ENCODE data around the gene FMN1. TPM values are rescaled to one million over a fixed set of nuclear protein-coding genes. Genes with fewer than 3 reads are reported as not detected.

FMN1 gene
- polyA plus RNA-seq, 2 of the 4 experiments (the other 2 are of a cell fraction): 0.53 to 2.2 TPM

GRCh38 chr15:32824777-32825176 is 369.7 kb downstream of the FMN1 start:
- FAIRE-seq: peak; percentile 99
- Histone ChIP-seq H3K4me3 (no peak overlapping the region; the same call in 2 of the 3 replicates), H3K4me1 (peaks cover 70% of the 10 kb centered on the region), H3K27ac (peak overlapping the region; percentile 79 to 86), H3K4me2 (peak overlapping the region; percentile 69), H3K9me3 (no peaks in the 10 kb centered on the region)
- peak; percentile 81 to 86 for ATAC-seq
- CTCF ChIA-PET: interaction anchor here (0.7 to 9.4 kb wide), 21 partner anchors 13 to 174 kb away, joined by 3 to 141 read pairs (median 4); no protein-coding TSS in a partner anchor
- peak; percentile 80 to 89 for DNase-seq (ENCODE audit: low read depth in 1 of 2, low spot score in 1 of 2)
- POLR2A ChIA-PET: interaction anchor here (1.0 kb wide), 1 partner anchor 137 kb away, joined by 3 read pairs; no protein-coding TSS in a partner anchor
- WGBS (ENCODE audit: missing lambda C conversion rate): 2% methylated on average over 5 of the region's 5 CpGs
- TF ChIP-seq KDM1A (IDR thresholded peaks at IDR 0.05; ENCODE audit: low read depth): no peak
- TF ChIP-seq, protein P1, sequence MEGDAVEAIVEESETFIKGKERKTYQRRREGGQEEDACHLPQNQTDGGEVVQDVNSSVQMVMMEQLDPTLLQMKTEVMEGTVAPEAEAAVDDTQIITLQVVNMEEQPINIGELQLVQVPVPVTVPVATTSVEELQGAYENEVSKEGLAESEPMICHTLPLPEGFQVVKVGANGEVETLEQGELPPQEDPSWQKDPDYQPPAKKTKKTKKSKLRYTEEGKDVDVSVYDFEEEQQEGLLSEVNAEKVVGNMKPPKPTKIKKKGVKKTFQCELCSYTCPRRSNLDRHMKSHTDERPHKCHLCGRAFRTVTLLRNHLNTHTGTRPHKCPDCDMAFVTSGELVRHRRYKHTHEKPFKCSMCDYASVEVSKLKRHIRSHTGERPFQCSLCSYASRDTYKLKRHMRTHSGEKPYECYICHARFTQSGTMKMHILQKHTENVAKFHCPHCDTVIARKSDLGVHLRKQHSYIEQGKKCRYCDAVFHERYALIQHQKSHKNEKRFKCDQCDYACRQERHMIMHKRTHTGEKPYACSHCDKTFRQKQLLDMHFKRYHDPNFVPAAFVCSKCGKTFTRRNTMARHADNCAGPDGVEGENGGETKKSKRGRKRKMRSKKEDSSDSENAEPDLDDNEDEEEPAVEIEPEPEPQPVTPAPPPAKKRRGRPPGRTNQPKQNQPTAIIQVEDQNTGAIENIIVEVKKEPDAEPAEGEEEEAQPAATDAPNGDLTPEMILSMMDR (IDR thresholded peaks at IDR 0.05): peak; percentile 41
- peak; percentile 94 for TF ChIP-seq GATA3 (IDR thresholded peaks at IDR 0.05; ENCODE audit: borderline replicate concordance)
- TF ChIP-seq RFX5 (IDR thresholded peaks at IDR 0.05): no peak
- TF ChIP-seq HEYL (CRISPR knock-in tag; IDR thresholded peaks at IDR 0.05): no peak
- no peak for TF ChIP-seq CHD4 (IDR thresholded peaks at IDR 0.05; ENCODE audit: borderline replicate concordance)
- no peak for TF ChIP-seq RNF2 (IDR thresholded peaks at IDR 0.05; ENCODE audit: borderline replicate concordance, low read depth)
- no peak for TF ChIP-seq POLR2A (IDR thresholded peaks at IDR 0.05; ENCODE audit: low read length)
- no peak for TF ChIP-seq HOXA7 (CRISPR knock-in tag; IDR thresholded peaks at IDR 0.05)
- no peak for TF ChIP-seq ZFP36 (IDR thresholded peaks at IDR 0.05; ENCODE audit: borderline replicate concordance, partially characterized antibody)
- TF ChIP-seq ESRRA (IDR thresholded peaks at IDR 0.05; ENCODE audit: borderline replicate concordance, low read length): no peak
- TF ChIP-seq JUNB (IDR thresholded peaks at IDR 0.05): peak; percentile 97
- TF ChIP-seq NPAS2 (CRISPR knock-in tag; IDR thresholded peaks at IDR 0.05; ENCODE audit: borderline replicate concordance): no peak
- TF ChIP-seq CBX2 (IDR thresholded peaks at IDR 0.05; ENCODE audit: borderline replicate concordance, low read depth): no peak
- no peak for TF ChIP-seq ZNF302 (CRISPR knock-in tag; IDR thresholded peaks at IDR 0.05)
- peak; percentile 28 for TF ChIP-seq MAFK (IDR thresholded peaks at IDR 0.05; ENCODE audit: partially characterized antibody)
- TF ChIP-seq RCOR1 (IDR thresholded peaks at IDR 0.05; ENCODE audit: low read depth, low read length): no peak
- TF ChIP-seq JUN (IDR thresholded peaks at IDR 0.05): peak; percentile 72 to 88; a peak in 2 of 5 replicates
- TF ChIP-seq, protein P2, sequence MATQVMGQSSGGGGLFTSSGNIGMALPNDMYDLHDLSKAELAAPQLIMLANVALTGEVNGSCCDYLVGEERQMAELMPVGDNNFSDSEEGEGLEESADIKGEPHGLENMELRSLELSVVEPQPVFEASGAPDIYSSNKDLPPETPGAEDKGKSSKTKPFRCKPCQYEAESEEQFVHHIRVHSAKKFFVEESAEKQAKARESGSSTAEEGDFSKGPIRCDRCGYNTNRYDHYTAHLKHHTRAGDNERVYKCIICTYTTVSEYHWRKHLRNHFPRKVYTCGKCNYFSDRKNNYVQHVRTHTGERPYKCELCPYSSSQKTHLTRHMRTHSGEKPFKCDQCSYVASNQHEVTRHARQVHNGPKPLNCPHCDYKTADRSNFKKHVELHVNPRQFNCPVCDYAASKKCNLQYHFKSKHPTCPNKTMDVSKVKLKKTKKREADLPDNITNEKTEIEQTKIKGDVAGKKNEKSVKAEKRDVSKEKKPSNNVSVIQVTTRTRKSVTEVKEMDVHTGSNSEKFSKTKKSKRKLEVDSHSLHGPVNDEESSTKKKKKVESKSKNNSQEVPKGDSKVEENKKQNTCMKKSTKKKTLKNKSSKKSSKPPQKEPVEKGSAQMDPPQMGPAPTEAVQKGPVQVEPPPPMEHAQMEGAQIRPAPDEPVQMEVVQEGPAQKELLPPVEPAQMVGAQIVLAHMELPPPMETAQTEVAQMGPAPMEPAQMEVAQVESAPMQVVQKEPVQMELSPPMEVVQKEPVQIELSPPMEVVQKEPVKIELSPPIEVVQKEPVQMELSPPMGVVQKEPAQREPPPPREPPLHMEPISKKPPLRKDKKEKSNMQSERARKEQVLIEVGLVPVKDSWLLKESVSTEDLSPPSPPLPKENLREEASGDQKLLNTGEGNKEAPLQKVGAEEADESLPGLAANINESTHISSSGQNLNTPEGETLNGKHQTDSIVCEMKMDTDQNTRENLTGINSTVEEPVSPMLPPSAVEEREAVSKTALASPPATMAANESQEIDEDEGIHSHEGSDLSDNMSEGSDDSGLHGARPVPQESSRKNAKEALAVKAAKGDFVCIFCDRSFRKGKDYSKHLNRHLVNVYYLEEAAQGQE (IDR thresholded peaks at IDR 0.05): no peak
- TF ChIP-seq RAD21 (conservative IDR thresholded peaks at IDR 0.05 in 1 of 2, IDR thresholded peaks at IDR 0.05 in 1 of 2): peak; percentile 72 to 83
- no peak for TF ChIP-seq CBX8 (IDR thresholded peaks at IDR 0.05)
- TF ChIP-seq EHF (CRISPR knock-in tag; IDR thresholded peaks at IDR 0.05): no peak
- TF ChIP-seq EHMT2 (IDR thresholded peaks at IDR 0.05; ENCODE audit: low read depth): no peak
- no peak for TF ChIP-seq TFCP2L1 (CRISPR knock-in tag; IDR thresholded peaks at IDR 0.05)
- TF ChIP-seq E2F6 (IDR thresholded peaks at IDR 0.05; ENCODE audit: borderline replicate concordance, low read depth): no peak
- TF ChIP-seq TP53 (CRISPR knock-in tag; IDR thresholded peaks at IDR 0.05): no peak
- no peak for TF ChIP-seq ZSCAN20 (CRISPR knock-in tag; IDR thresholded peaks at IDR 0.05)
- peak; percentile 83 for TF ChIP-seq SMC3 (IDR thresholded peaks at IDR 0.05)
- TF ChIP-seq CEBPB (IDR thresholded peaks at IDR 0.05): peak in 1 of 2 experiments; percentile 58; a peak in 1 of 4 replicates
- TF ChIP-seq BCL3 (IDR thresholded peaks at IDR 0.05): peak; percentile 73; the same call in 1 of the 3 replicates
- peak; percentile 78 for TF ChIP-seq MAX (IDR thresholded peaks at IDR 0.05)
- TF ChIP-seq, protein P3, sequence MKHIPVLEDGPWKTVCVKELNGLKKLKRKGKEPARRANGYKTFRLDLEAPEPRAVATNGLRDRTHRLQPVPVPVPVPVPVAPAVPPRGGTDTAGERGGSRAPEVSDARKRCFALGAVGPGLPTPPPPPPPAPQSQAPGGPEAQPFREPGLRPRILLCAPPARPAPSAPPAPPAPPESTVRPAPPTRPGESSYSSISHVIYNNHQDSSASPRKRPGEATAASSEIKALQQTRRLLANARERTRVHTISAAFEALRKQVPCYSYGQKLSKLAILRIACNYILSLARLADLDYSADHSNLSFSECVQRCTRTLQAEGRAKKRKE (CRISPR knock-in tag; IDR thresholded peaks at IDR 0.05; ENCODE audit: low read depth): no peak
- TF ChIP-seq, protein P4, sequence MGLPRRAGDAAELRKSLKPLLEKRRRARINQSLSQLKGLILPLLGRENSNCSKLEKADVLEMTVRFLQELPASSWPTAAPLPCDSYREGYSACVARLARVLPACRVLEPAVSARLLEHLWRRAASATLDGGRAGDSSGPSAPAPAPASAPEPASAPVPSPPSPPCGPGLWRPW (IDR thresholded peaks at IDR 0.05): no peak
- no peak for TF ChIP-seq MAZ (IDR thresholded peaks at IDR 0.05; ENCODE audit: borderline replicate concordance, low read depth, low read length)

Data from A549 (cell line).